ENCODE measurements around the gene CYTH1. TPM values are rescaled to one million over a fixed set of nuclear protein-coding genes. Genes with fewer than 3 reads are reported as not detected.

CYTH1 gene
- polyA plus RNA-seq, 1 donor from 2014 or later, result 120 TPM

GRCh38 chr17:78707923-78708322 is 74.2 kb downstream of the CYTH1 start:
- Histone ChIP-seq H3K9ac (ENCODE audit: low read length) (no peak overlapping the region), H3K36me3 (ENCODE audit: insufficient read depth, low read length) (no peaks in the 10 kb centered on the region), H3K4me3 (ENCODE audit: low read length) (no peak overlapping the region), H3K27ac (ENCODE audit: low read length) (no peak overlapping the region), H3K27me3 (ENCODE audit: insufficient read depth, low read depth, low read length) (no peaks in the 10 kb centered on the region), H3K4me2 (ENCODE audit: low read length) (no peak overlapping the region), H3K9me3 (ENCODE audit: low read length) (no peaks in the 10 kb centered on the region), H2AFZ (ENCODE audit: low read depth, low read length) (no peak overlapping the region), H3K9me2 (ENCODE audit: insufficient read depth, low read length) (no peaks in the 10 kb centered on the region), H4K20me1 (ENCODE audit: insufficient read depth) (no peaks in the 10 kb centered on the region), H3F3A (ENCODE audit: insufficient read depth, low read length, poor library complexity, severe bottlenecking) (no peaks in the 10 kb centered on the region), H3K79me2 (replicated peaks; ENCODE audit: insufficient read depth, low read length) (peaks cover 6% of the 10 kb centered on the region)
- TF ChIP-seq SMC3 (conservative IDR thresholded peaks at IDR 0.05; ENCODE audit: poor library complexity) (no peak), MXI1 (conservative IDR thresholded peaks at IDR 0.05; ENCODE audit: poor library complexity, severe bottlenecking) (no peak), EZH2 (IDR thresholded peaks at IDR 0.05; ENCODE audit: borderline replicate concordance, insufficient read depth, low read length, poor library complexity, severe bottlenecking) (no peak), TAF1 (IDR thresholded peaks at IDR 0.05; ENCODE audit: low read depth) (no peak), CTCF (IDR thresholded peaks at IDR 0.05; ENCODE audit: poor library complexity, severe bottlenecking) (no peak), RAD21 (conservative IDR thresholded peaks at IDR 0.05) (no peak), EP300 (conservative IDR thresholded peaks at IDR 0.05; ENCODE audit: poor library complexity, severe bottlenecking) (no peak), POLR2AphosphoS5 (IDR thresholded peaks at IDR 0.05) (no peak), REST (IDR thresholded peaks at IDR 0.05; ENCODE audit: borderline replicate concordance) (no peak)

- no peak overlapping the region for H3K27ac ChIP-seq (ENCODE audit: low read length)
- H3K36me3 ChIP-seq (ENCODE audit: insufficient read depth, low read length), result no peaks in the 10 kb centered on the region
- no peak overlapping the region for H2AFZ ChIP-seq (ENCODE audit: low read depth, low read length)
- peaks cover 6% of the 10 kb centered on the region for H3K79me2 ChIP-seq (replicated peaks; ENCODE audit: insufficient read depth, low read length)
- no peak overlapping the region for H3K4me2 ChIP-seq (ENCODE audit: low read length)
- no peak overlapping the region for H3K9ac ChIP-seq (ENCODE audit: low read length)
- TF ChIP-seq REST (IDR thresholded peaks at IDR 0.05; ENCODE audit: borderline replicate concordance) (no peak), TAF1 (IDR thresholded peaks at IDR 0.05; ENCODE audit: low read depth) (no peak), EZH2 (IDR thresholded peaks at IDR 0.05; ENCODE audit: borderline replicate concordance, insufficient read depth, low read length, poor library complexity, severe bottlenecking) (no peak), EP300 (conservative IDR thresholded peaks at IDR 0.05; ENCODE audit: poor library complexity, severe bottlenecking) (no peak), CTCF (IDR thresholded peaks at IDR 0.05; ENCODE audit: poor library complexity, severe bottlenecking) (no peak)
- no peaks in the 10 kb centered on the region for H3K9me3 ChIP-seq (ENCODE audit: low read length)
- H3F3A ChIP-seq (ENCODE audit: insufficient read depth, low read length, poor library complexity, severe bottlenecking), result no peaks in the 10 kb centered on the region
- H3K9me2 ChIP-seq (ENCODE audit: insufficient read depth, low read length), result no peaks in the 10 kb centered on the region
- H3K27me3 ChIP-seq (ENCODE audit: insufficient read depth, low read depth, low read length), result no peaks in the 10 kb centered on the region
- no peaks in the 10 kb centered on the region for H4K20me1 ChIP-seq (ENCODE audit: insufficient read depth)
- H3K4me3 ChIP-seq (ENCODE audit: low read length), result no peak overlapping the region
These were observed 75.1 kb downstream of the CYTH1 start for GRCh38 chr17:78707016-78707415.

Measured in neural cell (in vitro differentiated cells).